GM12878 (cell line): ENCODE results near the gene CABP7. TPM values are rescaled to one million over a fixed set of nuclear protein-coding genes. Genes with fewer than 3 reads are reported as not detected.

Experiments used
- ATAC-seq: fragments of 200-7000 bp; cut with Tn5 transposase; 3 replicates; pipeline ENCODE4 v1.9.1; 2020; ENCODE audit warnings: mild to moderate bottlenecking, moderate library complexity
- BruUV-seq: library from RNA; stranded (reverse); fragments of 400-500 nt; replicated peaks from 2 replicates; lab custom pipeline; 2021; lab: Mats Ljungman, UMichigan
- CTCF ChIA-PET: fragments of 300-600 bp; sonication (Branson Sonifier 250); formaldehyde crosslinking; extraction: SDS; loops from one replicate; lab custom pipeline; 2021; ENCODE audit warnings: inconsistent platforms; lab: Yijun Ruan, JAX
- POLR2A ChIA-PET: fragments of 350-600 bp; formaldehyde crosslinking; extraction: SDS; loops from one replicate; lab custom pipeline; 2021; ENCODE audit warnings: inconsistent platforms; lab: Charles Lee
- RAD21 ChIA-PET: fragments of 300-600 bp; sonication (Branson Sonifier 250); formaldehyde crosslinking; loops from one replicate; lab custom pipeline; 2023; ENCODE audit warnings: antibody characterized with exemption; ENCODE audit not compliant: unreplicated experiment; lab: Charles Lee
- SMC1A ChIA-PET: fragments of 300-600 bp; sonication (Branson Sonifier 250); formaldehyde crosslinking; loops from one replicate; lab custom pipeline; 2023; ENCODE audit not compliant: unreplicated experiment, uncharacterized antibody; lab: Charles Lee
- DNase-seq: peaks from one replicate; pipeline ENCODE4 v3.0.0-alpha.2; 2011; ENCODE audit warnings: low read depth, low spot score
- FAIRE-seq: peaks from 3 replicates; lab custom pipeline; 2011; peaks lifted over from hg19 to GRCh38; lab: Jason Lieb, UNC
- H2AFZ ChIP-seq: 2 replicates; pipeline ENCODE4 v1.6.0; 2011; ENCODE audit warnings: low read depth, low read length, control low read depth; ENCODE audit not compliant: control insufficient read depth
- H3K27ac ChIP-seq: 2 replicates; pipeline ENCODE4 v1.5.1; 2011; ENCODE audit warnings: control low read depth; ENCODE audit not compliant: control insufficient read depth, insufficient read depth
- H3K27me3 ChIP-seq, 2 experiments: replicated peaks in 1 of 2; 2 replicates each; pipeline versions ENCODE4 v1.6.0 to v1.6.1; 2011; ENCODE audit warnings: low read length in 1 of 2; ENCODE audit not compliant: control insufficient read depth in 2 of 2, insufficient read depth in 2 of 2
- H3K36me3 ChIP-seq, 2 experiments: 2 replicates each; pipeline ENCODE4 v1.5.1; 2011; ENCODE audit warnings: low read length in 1 of 2; ENCODE audit not compliant: control insufficient read depth in 2 of 2, insufficient read depth in 2 of 2
- H3K4me1 ChIP-seq: 2 replicates; pipeline ENCODE4 v1.6.1; 2011; ENCODE audit warnings: mild to moderate bottlenecking, low read length, moderate library complexity, mixed read lengths; ENCODE audit not compliant: control insufficient read depth, insufficient read depth
- H3K4me2 ChIP-seq: 2 replicates; pipeline ENCODE4 v1.6.0; 2011; ENCODE audit warnings: control low read depth; ENCODE audit not compliant: control insufficient read depth, insufficient read depth
- H3K4me3 ChIP-seq: fragments of 200-600 bp; sonication (generic); 2 replicates; pipeline ENCODE4 v1.5.1; 2016
- H3K79me2 ChIP-seq: 2 replicates; pipeline ENCODE4 v1.6.0; 2011; ENCODE audit warnings: low read length; ENCODE audit not compliant: control insufficient read depth, insufficient read depth
- H3K9ac ChIP-seq: 2 replicates; pipeline ENCODE4 v1.8.0; 2011; ENCODE audit warnings: low read length, control low read depth, mixed read lengths; ENCODE audit not compliant: control insufficient read depth, insufficient read depth
- H3K9me3 ChIP-seq: replicated peaks from 3 replicates; pipeline ENCODE4 v1.5.1; 2011; ENCODE audit warnings: mild to moderate bottlenecking, low read length; ENCODE audit not compliant: control insufficient read depth, insufficient read depth
- H4K20me1 ChIP-seq: 2 replicates; pipeline ENCODE4 v1.6.0; 2011; ENCODE audit not compliant: control insufficient read depth, insufficient read depth
- BCL11A ChIP-seq: IDR thresholded peaks from 2 replicates; pipeline ENCODE4 v1.6.1; 2011; ENCODE audit warnings: low read depth, low read length
- CBX3 ChIP-seq: fragments of 200-600 bp; sonication (generic); IDR thresholded peaks from 2 replicates; pipeline ENCODE4 v1.6.1; 2016; ENCODE audit warnings: low read depth, borderline replicate concordance
- CHD4 ChIP-seq: fragments of 200-600 bp; sonication (generic); IDR thresholded peaks from 2 replicates; pipeline ENCODE4 v1.6.1; 2016; ENCODE audit warnings: mild to moderate bottlenecking
- CUX1 ChIP-seq: IDR thresholded peaks from 2 replicates; pipeline ENCODE4 v1.6.1; 2012; ENCODE audit warnings: improper control_type of control experiment, low read depth, low read length; ENCODE audit not compliant: insufficient replicate concordance
- NFIC ChIP-seq: IDR thresholded peaks from 2 replicates; pipeline ENCODE4 v1.6.1; 2012; ENCODE audit warnings: low read depth, mild to moderate bottlenecking, inconsistent platforms, low read length, moderate library complexity
- PAX5 ChIP-seq: IDR thresholded peaks from 2 replicates; pipeline ENCODE4 v1.6.1; 2011; ENCODE audit warnings: low read depth, low read length, borderline replicate concordance
- PAX8 ChIP-seq: fragments of 450-650 bp; IDR thresholded peaks from 2 replicates; pipeline ENCODE4 v1.6.1; 2017; ENCODE audit warnings: mild to moderate bottlenecking, moderate library complexity
- POU2F2 ChIP-seq: IDR thresholded peaks from 3 replicates; pipeline ENCODE4 v1.6.1; 2011; ENCODE audit warnings: low read depth, mild to moderate bottlenecking, low read length, borderline replicate concordance
- REST ChIP-seq: IDR thresholded peaks from 2 replicates; pipeline ENCODE4 v1.6.1; 2012; ENCODE audit warnings: mild to moderate bottlenecking, low read depth, low read length
- SIN3A ChIP-seq: IDR thresholded peaks from 2 replicates; pipeline ENCODE4 v1.6.1; 2012; ENCODE audit warnings: low read depth, low read length, improper control_type of control experiment
- STAT1 ChIP-seq: fragments of 450-650 bp; conservative IDR thresholded peaks from 2 replicates; pipeline ENCODE4 v1.6.1; 2014; ENCODE audit warnings: antibody characterized with exemption, mild to moderate bottlenecking
- TCF12 ChIP-seq: IDR thresholded peaks from 2 replicates; pipeline ENCODE4 v1.6.1; 2011; ENCODE audit warnings: low read depth, mild to moderate bottlenecking, low read length
- WRNIP1 ChIP-seq: IDR thresholded peaks from 2 replicates; pipeline ENCODE4 v1.6.1; 2011; ENCODE audit warnings: low read depth, low read length, improper control_type of control experiment, borderline replicate concordance
- ZNF384 ChIP-seq: IDR thresholded peaks from 2 replicates; pipeline ENCODE4 v1.6.1; 2012; ENCODE audit warnings: low read depth, mild to moderate bottlenecking, low read length, improper control_type of control experiment, borderline replicate concordance
- ZSCAN29 ChIP-seq: fragments of 450-650 bp; IDR thresholded peaks from 2 replicates; pipeline ENCODE4 v1.6.1; 2017; ENCODE audit warnings: mild to moderate bottlenecking, moderate library complexity
- WGBS: methylation state at CpG from one replicate; pipeline ENCODE4 v1.1.6; 2016; ENCODE audit warnings: low lambda C conversion rate; ENCODE audit not compliant: insufficient replicate concordance, insufficient coverage; ENCODE audit errors: missing lambda C conversion rate; 5-methylcytosine and 5-hydroxymethylcytosine counted together
- in situ Hi-C: fragments of 300-500 bp; cut with MboI; formaldehyde crosslinking; loops from 9 replicates; pipeline ENCODE4 v1.14.3; 2018; ENCODE audit warnings: mixed read lengths
- intact Hi-C: fragments of 100-400 bp; cut with micrococcal nuclease; formaldehyde crosslinking; loops from one replicate; pipeline ENCODE4 v1.14.2; 2022; ENCODE audit not compliant: unreplicated experiment
- polyA plus RNA-seq, 11 experiments: library from polyadenylated mRNA; depleted of rRNA in 4 of 11; unstranded in 6 of 11; stranded (reverse) in 5 of 11; fragments of >200 nt; fragmentation: Nextera tagmentation in 4 of 11; fragmentation: Illumina TruSeq in 1 of 11; extraction: Ambion mirVana in 4 of 11; extraction: Trizol in 1 of 11; gene quantifications; 1 replicate in 1 of 11; 2 replicates in 10 of 11; pipeline versions ENCODE4 v1.2.1 to v1.2.3, GENCODE V29; 2011 to 2016; ENCODE audit warnings: inconsistent platforms in 2 of 11, missing spikeins in 2 of 11, low read depth in 1 of 11
- total RNA-seq, 4 experiments: library from RNA; depleted of rRNA in 3 of 4; stranded (reverse); fragments of >200 nt in 3 of 4; fragmentation: Illumina TruSeq in 1 of 4; extraction: Trizol in 1 of 4; gene quantifications; 2 replicates each; pipeline versions ENCODE4 v1.2.1 to v1.2.3, GENCODE V29; 2013 to 2021

CABP7 gene
- total and polyA plus RNA-seq, 10 of the 15 experiments (the other 5 are each of a cell fraction or from before 2014, with no cell fraction given): 0.02 to 0.18 (median 0.05) TPM; not detected in 5

GRCh38 chr22:29753808-29754657, 34.2 kb downstream of the CABP7 start:
- no peaks in the 10 kb centered on the region for H3K79me2 ChIP-seq
- WGBS: 76% methylated on average over 16 of the region's 16 CpGs
- H3K9me3 ChIP-seq: no peaks in the 10 kb centered on the region; the same call in 1 of the 3 replicates
- H3K4me3 ChIP-seq: no peak overlapping the region
- no peak overlapping the region for H2AFZ ChIP-seq
- BruUV-seq: no TSS peak
- ATAC-seq: no peak
- CTCF ChIA-PET: interaction anchor here (0.8 to 1.4 kb wide), 3 partner anchors 9 to 128 kb away, joined by 3 read pairs; no protein-coding TSS in a partner anchor
- no peaks in the 10 kb centered on the region for H3K27me3 ChIP-seq
- SMC1A ChIA-PET: no interaction called here
- no peak overlapping the region for H3K4me2 ChIP-seq
- no peaks in the 10 kb centered on the region for H4K20me1 ChIP-seq
- POLR2A ChIA-PET: interaction anchor here (1.2 to 1.6 kb wide), 2 partner anchors 12 to 17 kb away, joined by 4 read pairs; partner anchors contain the start of gene ZMAT5
- DNase-seq: no peak
- no peak overlapping the region for H3K27ac ChIP-seq
- TF ChIP-seq NFIC: no peak
- no peak for TF ChIP-seq BCL11A
- TF ChIP-seq STAT1: no peak
- TF ChIP-seq PAX5: no peak
- TF ChIP-seq CHD4: no peak
- TF ChIP-seq POU2F2: no peak
- no peak for TF ChIP-seq PAX8
- no peak for TF ChIP-seq CUX1
- TF ChIP-seq TCF12: no peak
- TF ChIP-seq WRNIP1: no peak
- no peak for TF ChIP-seq ZSCAN29
- no peak for TF ChIP-seq REST
- TF ChIP-seq SIN3A: no peak
- TF ChIP-seq ZNF384: no peak
- no peak for TF ChIP-seq CBX3
- TF ChIP-seq, all 136 proteins: peak for 0
- Histone ChIP-seq H3K4me1 (no peaks in the 10 kb centered on the region), H3K36me3 (no peaks in the 10 kb centered on the region), H3K9ac (no peak overlapping the region)
- no peak for FAIRE-seq
- in situ Hi-C loops (no loop called here), intact Hi-C loops (no loop called here)
- RAD21 ChIA-PET: interaction anchor here (1.1 to 1.3 kb wide), 2 partner anchors 250 to 881 kb away, joined by 3 read pairs; no protein-coding TSS in a partner anchor
